ENCODE results near the gene MEN1.

MEN1 gene

GRCh38 chr11:64754124-64754918 is 56.0 kb downstream of the MEN1 start:
- DNase-seq (ENCODE audit: low read depth): no peak

More at GRCh38 chr11:64754124-64754918, 56.0 kb downstream of the MEN1 start:
- Histone ChIP-seq H3K4me3 (ENCODE audit: low read length) (no peak overlapping the region), H3K9ac (ENCODE audit: low read length) (no peak overlapping the region), H3K27me3 (replicated peaks; ENCODE audit: control insufficient read depth, insufficient read depth, low read length) (no peaks in the 10 kb centered on the region), H3K36me3 (ENCODE audit: control insufficient read depth, insufficient read depth, low read length, severe bottlenecking) (no peaks in the 10 kb centered on the region), H3K4me1 (ENCODE audit: control insufficient read depth, insufficient read depth, low read length) (peaks cover 2% of the 10 kb centered on the region), H3K9me3 (ENCODE audit: control insufficient read depth, low read length) (no peaks in the 10 kb centered on the region)
